Non-pigmented ciliary epithelial cell (primary cell): Measurements from ENCODE around the gene ZSCAN23.
A peak's percentile ranks its signal among the peaks of the same experiment; 100 is the strongest.
"Not testable (repeated sequence)": the region's sequence is repeated elsewhere in the genome, so short reads cannot be mapped to it uniquely, and the experiment has no call there.

ENCODE experiments used
- DNase-seq: peaks from one replicate; pipeline ENCODE4 v3.0.0-alpha.2; 2010; ENCODE audit warnings: low read depth

ZSCAN23 gene

DNA sequence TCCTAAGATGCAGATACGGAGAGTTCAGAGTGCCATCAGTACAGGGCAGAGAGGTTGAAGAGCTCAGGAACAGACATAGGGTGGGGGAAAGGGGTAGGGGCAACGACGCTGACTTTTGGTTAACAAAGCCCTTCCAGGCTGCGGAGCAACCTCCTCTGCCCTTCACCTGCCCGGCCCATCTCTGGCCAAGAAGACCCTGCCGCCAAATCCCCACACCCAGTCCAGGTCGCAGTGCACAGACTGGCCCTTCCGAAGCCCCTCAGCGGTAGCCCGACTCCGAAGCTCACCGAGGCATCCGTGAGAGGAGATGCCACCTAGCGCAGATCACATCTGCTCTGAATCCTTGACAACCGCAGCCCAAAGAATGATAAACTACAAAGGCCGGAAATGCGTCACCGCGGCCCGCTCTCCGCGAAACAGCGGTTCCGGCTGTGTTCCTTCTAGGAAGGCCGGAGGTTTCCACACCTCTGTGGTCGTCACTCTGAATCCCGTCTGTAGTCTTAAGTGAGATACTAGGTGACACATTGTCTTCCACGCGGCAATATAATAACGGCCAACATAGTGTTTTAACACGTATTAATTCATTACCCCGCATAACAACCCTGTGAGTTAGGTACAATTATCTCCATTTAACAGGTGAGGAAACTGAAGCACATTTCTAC is at the start of gene ZSCAN23:
Gene ZSCAN23 (minus strand): TSS at position 380 of the 662 bp plus-strand sequence. CDS start 7,225 bp downstream, outside the sequence.
- peak; percentile 55 for DNase-seq

GRCh38 chr6:28491984-28492317 is 48.7 kb upstream of the ZSCAN23 start:
- no peak for DNase-seq

GRCh38 chr6:28490205-28490890 is 47.1 kb upstream of the ZSCAN23 start:
- no peak for DNase-seq

- peak; percentile 62 for DNase-seq
Measured at GRCh38 chr6:28489366-28490204, 46.3 kb upstream of the ZSCAN23 start.

- no peak for DNase-seq
Measured at GRCh38 chr6:28488916-28489365, 45.6 kb upstream of the ZSCAN23 start.

DNA sequence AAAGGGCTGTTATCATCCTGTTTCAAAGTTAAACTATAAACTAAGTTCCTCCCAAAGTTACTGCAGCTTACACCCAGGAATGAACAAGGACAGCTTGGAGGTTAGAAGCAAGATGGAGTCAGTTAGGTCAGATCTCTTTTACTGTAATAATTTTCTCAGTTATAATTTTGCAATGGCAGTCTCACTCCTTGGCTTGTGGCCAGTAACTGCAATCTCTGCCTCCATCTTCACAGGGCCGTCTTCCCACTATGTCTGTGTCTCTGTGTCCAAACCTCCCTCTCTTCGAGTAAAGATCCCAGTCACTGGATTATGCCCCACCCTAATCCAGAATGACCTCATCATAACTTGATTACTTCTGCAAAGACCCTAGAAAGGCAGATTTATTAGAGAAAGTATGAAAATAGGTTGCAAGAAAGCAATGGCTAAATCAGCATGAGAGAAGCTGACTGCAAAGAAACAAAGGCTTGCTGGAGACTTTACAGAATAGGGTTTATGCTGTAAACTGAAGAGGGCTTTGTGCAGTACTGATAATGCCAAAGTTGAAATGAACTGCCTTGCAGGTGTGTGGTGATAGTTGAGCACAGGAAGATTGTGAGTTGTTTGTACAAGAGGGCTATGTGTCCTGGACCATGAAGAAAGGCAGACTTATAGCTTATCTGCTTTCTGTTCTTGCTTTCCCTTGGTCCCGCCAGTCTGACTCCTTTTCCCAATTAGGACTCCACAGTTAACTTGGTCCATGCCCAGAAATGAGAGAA is 43.9 kb upstream of the ZSCAN23 start:
- no peak for DNase-seq

DNA sequence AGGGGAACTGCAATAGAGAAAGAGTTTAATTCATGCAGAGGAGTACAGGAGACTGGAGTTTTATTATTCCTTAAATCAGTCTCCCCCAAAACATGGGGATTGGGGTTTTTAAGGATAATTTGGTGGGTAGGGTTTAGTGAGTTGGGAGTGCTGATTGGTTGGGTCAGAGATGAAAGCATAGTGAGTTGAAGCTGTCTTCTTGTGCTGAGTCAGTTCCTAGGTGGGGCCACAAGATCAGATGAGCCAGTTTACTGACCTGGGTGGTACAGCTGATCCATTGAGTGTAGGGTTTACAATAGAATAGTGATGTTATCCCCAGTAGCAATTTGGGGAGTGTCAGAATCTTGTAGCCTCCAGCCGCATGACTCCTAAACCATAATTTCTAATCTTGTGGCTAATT is 43.2 kb upstream of the ZSCAN23 start:
- DNase-seq = no peak

DNA sequence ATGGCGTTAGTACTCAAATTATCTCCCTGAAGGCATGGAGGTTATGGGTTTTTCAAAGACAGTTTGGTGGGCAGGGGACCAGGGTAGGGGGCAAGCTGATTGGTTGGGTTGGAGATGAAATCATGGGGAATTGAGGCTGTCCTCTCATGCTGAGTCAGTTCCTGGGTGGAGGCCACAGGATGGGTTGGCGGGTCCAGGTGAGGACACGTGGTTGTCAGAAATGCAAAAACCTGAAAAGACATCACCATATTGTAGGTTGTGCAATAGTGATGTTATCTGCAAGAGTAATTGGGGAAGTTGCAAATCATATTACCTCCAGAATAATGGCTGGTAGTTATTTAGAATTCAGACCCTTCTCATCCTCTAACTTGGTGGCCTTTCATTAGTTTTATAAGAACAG is 42.2 kb upstream of the ZSCAN23 start:
- DNase-seq = no peak

- no peak for DNase-seq
Measured at GRCh38 chr6:28480253-28480932, 37.1 kb upstream of the ZSCAN23 start.

- DNase-seq = no peak
Measured at GRCh38 chr6:28478518-28478917, 35.2 kb upstream of the ZSCAN23 start.

- peak; percentile 72 for DNase-seq
Measured at GRCh38 chr6:28474441-28475219, 31.3 kb upstream of the ZSCAN23 start.

- not testable (repeated sequence) for DNase-seq
Measured at GRCh38 chr6:28469153-28469745, 26.0 kb upstream of the ZSCAN23 start.

DNA sequence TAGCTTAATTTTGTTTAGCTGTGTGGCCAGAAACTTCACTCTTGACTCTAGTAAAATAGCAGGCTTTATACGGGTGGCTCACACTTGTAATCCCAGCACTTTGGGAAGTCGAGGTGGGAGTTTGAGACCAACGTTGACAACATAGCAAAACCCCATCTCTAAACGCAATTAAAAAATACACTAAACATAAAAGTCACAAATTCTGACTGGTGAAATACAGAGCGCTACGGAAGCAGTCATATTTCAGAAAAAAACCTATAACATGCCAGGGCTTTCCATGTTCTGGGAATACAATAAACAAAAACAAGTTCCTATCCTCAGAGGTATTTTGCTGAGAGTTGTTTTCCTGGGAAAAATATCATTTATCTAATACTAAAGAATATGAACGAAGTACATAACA is 24.8 kb upstream of the ZSCAN23 start:
- DNase-seq = no peak

GRCh38 chr6:28462401-28462800 is 19.1 kb upstream of the ZSCAN23 start:
- no peak for DNase-seq

DNA sequence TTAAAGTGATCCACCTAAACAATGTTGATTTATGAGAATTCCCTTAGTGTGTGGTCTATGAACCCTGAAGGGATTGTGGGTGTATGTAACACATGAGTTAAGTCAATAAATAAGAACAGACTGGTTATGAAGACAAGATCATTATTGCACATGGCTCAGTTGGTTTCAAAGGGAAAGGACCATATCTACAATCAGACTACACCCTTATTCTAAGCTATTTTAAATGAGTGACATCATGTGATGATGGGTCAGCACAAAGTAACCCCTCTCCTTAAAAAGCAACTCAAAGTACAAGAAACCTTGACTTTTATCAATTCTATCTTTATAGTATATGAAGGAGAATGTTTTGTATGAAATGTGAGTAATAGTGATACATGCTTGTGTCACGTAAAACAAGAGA is 15.3 kb upstream of the ZSCAN23 start:
- DNase-seq = no peak

- no peak for DNase-seq
Measured at GRCh38 chr6:28449056-28449455, 5.8 kb upstream of the ZSCAN23 start.

GRCh38 chr6:28447512-28447906 is 4.2 kb upstream of the ZSCAN23 start:
- not testable (repeated sequence) for DNase-seq

DNA sequence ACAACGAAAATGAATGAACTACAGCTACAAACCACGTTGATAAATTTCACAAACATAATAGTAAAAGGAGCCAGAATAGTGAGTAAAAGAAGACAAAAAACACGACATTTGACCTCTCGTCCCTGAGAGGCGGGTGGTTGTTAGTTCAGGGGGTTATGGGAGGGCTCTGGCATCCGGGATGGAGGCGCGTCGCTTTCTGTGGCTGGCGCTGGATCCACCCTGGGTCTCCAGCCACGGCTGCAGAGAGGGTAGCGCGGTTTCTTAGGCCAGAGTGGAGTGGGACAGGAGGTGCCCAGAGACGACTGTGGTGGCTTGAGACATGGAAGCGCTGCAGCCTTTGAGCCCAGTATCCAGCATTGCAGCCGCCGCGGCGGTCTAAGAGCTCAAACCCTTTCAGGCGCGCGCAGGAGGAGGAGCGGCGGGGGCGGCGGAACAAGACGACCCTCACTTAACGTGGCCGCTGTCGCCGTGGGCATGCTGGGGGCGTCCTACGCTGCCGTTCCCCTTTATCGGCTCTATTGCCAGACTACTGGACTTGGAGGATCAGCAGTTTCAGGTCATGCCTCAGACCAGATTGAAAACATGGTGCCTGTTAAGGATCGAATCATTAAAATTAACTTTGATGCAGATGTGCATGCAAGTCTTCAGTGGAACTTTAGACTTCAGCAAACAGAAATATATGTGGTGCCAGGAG is 3.7 kb upstream of the ZSCAN23 start:
- DNase-seq = no peak

GRCh38 chr6:28444759-28445158 is 1.5 kb upstream of the ZSCAN23 start:
- DNase-seq = not testable (repeated sequence)

DNA sequence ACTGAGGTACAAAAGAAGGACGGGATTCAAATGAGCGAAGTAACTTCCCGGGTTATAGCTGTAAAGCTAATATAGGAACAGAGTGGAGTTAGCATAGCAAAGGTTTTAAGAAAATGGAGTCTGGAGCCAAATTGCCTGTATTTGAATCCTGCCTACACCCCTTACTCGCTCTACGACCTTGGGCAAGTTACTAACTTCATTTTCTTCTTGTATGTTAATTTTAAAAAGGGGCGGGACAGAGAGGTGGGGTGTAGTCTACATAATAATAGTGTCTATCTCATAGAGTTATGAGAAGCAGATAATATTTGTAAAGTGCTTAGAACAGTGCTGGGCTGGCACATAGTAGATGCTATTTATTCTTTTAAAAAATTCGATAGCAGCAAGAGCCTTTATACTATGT is 705 bp downstream of the ZSCAN23 start:
- no peak for DNase-seq
